ENCODE measurements around the gene ZMAT3.

- TF ChIP-seq RAD21 (IDR thresholded peaks at IDR 0.05; ENCODE audit: low read length) (no peak), USF2 (IDR thresholded peaks at IDR 0.05; ENCODE audit: low read depth, low read length) (no peak), POLR2A (IDR thresholded peaks at IDR 0.05; ENCODE audit: low read depth, low read length) (no peak), BHLHE40 (IDR thresholded peaks at IDR 0.05; ENCODE audit: low read depth, low read length) (no peak), CTCF (conservative IDR thresholded peaks at IDR 0.05; ENCODE audit: low read depth, low read length) (no peak), RFX5 (IDR thresholded peaks at IDR 0.05; ENCODE audit: low read depth, low read length) (no peak)
These were observed 81.3 kb downstream of the ZMAT3 start for GRCh38 chr3:178990293-178990692.

Data from IMR-90 (cell line).